ENCODE data around the gene HHIPL2.
"Not testable (repeated sequence)": the region's sequence is repeated elsewhere in the genome, so short reads cannot be mapped to it uniquely, and the experiment has no call there.

Gene HHIPL2

DNA sequence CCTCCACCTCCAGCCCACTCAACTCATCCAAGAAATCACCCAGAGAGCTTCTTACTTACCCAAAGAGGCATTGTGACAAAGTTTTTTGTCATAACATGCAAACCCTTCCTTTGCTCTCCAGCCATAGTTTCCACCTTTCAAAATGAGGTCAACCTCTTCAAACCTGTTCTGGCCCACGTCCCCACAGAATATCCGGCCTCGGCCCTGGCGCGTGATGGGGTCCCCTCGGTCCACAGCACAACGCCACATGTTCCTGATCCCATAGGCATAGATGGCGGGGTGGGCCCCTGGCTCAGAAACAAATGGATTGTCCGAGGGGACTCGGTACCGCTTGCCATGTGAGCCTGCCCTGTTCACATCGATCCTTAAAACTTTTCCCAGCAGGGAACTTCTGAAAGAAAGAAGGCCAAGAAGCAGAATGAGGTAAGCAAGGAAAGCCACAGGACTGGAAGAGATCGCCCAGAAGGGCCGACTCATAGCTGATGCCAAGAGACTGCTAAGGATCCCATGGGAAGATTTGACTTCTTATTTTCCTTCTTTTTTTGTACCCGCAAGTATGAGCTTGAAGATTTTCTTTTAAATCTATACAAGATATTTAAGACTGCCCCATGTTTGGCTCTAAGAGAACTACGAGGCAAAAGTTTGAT lies 7.8 kb downstream of the HHIPL2 start:
- DNase-seq (ENCODE audit: low read depth): no peak

DNA sequence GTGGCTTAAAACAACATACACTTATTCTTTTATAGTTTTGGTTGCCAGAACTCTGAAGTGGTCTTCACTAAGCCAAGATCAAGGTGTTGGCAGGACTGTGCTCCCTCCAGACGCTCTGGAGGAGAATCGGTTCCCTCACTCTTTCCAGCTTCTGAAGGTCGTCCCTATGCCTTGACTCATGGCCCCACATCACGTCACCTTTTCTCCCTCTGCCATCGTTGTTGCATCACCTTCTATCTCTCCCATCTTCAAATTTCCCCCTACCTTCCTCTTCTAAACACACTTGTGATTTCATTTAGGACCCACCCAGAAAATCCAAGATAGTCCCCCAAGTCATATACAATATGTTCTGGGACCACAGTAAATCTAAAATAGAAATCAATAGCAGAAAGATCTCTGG lies 12.4 kb downstream of the HHIPL2 start:
- no peak for DNase-seq (ENCODE audit: low read depth)

DNA sequence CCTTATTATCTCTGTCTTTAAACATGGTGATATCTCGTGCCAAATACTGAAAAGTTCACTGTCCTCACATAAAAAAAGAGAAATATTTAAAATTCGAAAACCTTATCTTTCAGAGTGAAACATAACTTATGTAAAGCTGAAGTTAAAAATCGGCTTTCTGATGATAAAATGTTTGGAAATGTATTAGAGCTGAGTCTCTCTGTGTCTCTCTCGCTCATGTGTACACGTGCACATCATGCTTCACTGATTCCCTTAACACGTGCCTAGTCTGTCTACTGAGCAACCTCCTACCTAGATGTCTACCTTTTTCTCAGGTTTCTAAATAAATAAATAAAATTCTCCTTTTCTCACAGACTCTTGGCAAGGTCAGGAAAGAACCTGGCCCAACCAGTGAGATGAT lies 17.1 kb downstream of the HHIPL2 start:
- no peak for DNase-seq (ENCODE audit: low read depth)

DNA sequence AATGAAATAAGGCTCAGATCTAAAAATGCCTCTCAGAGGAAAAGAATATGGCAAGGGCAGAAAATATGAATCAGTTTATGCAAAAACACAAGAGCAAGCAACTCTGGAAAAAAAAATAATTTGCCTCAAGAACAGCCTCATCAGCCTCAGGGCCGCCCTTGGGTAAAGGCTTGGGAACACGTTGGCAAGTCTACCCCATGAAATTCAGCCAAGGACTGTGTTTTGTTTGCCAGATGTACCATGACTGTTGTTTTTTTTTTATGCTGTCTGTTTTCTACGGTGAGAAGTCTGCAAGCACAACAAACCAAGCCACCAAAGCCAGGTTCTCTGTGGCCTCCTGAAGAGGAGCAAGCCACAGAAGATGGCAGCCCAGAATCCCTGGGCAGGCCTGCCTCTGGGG lies 18.0 kb downstream of the HHIPL2 start:
- no peak for DNase-seq (ENCODE audit: low read depth)

DNA sequence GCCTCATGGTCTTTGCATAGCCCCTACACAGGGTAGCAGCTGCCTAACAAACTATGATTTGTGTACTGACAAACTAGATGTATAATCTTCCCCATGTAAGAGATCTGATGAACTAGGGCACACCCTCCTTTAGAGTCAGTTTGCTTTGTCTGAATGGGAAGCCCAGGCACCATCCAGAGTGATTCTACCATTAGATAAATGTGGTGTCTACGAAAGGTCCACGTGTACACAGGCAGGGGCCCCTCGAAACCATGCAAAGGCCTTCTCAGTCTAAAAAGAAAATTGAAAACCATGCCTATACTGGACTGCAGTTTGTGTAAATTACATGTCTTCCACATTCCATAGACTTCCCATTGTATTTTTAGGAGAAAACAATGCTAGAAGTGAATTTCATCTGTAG lies 18.7 kb downstream of the HHIPL2 start:
- DNase-seq (ENCODE audit: low read depth): no peak

DNA sequence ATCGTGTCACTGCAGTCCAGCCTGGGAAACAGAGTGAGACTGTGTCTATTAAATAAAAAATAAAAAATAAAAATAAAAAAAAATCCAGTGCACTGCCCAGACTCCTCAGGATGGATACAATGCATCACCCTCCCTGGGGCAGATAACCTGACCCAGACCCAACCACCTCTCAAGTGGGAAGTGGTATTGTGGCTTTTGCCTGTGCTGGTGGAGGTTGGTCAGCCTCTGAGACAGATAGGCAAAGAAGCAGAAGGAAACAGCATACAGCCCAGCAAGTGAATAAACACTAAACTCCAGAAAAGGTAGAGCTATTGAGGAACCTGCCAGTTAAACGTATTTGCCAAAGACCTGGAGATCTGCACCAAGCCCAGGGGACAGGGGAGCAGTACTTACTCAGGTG lies 22.0 kb downstream of the HHIPL2 start:
- no peak for DNase-seq (ENCODE audit: low read depth)

DNA sequence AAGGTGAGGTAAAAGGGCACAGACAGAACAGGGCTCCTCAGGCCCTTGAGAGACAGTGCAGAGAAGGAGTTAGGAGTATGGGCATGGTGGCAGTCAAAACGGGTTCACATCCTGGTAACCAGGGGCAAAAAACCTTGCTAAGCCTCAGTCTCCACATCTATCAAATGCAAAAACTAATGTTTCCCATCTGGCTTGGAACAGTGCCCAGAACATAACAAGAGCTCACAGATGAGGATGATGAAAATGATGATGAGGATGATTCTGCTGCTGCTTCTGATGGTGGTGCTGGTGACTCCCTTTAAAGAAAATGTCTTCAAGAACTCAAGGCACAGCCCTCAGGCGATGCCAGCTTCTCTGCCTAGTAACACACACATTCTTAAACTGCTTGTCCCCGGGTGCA lies 24.1 kb downstream of the HHIPL2 start:
- DNase-seq (ENCODE audit: low read depth): no peak

DNA sequence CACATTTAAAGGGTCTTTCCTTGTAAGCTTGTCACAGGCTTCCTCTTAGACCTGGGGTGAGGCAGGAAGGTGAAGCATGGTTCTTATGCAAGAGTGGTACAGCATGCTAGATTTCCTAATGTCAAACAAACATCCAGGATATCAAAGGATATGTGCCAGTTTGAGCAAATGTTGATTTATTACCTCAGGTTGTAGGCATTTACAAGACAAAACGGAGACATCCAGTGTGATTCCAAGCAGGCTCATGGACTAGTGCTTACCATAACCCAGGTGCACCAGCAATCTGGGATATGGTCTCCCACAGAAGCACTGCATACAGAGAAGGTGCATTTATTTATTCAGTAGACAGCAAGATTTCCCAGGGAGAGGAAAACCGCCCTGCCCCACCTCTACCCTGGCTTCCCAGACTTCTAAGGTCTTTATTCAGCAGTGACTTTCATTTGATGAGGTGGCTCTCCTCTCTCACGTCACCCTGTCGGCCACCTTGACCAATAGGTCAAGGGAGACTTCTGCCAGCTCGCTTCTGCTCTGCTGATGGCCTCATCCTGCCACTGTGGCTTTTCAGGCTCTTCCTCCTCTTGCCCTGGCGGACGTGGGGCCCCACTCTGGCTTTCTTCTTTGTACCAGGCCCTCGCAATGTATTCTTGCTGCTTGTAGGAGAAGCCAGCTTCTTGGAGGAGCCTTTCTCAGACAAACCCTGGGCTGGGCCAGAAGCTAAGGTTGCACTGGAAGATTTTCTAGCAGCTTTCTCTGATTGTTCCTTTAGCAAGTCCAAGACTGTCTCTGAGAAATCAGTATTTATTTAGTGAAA lies 25.6 kb downstream of the HHIPL2 start:
- no peak for DNase-seq (ENCODE audit: low read depth)

DNA sequence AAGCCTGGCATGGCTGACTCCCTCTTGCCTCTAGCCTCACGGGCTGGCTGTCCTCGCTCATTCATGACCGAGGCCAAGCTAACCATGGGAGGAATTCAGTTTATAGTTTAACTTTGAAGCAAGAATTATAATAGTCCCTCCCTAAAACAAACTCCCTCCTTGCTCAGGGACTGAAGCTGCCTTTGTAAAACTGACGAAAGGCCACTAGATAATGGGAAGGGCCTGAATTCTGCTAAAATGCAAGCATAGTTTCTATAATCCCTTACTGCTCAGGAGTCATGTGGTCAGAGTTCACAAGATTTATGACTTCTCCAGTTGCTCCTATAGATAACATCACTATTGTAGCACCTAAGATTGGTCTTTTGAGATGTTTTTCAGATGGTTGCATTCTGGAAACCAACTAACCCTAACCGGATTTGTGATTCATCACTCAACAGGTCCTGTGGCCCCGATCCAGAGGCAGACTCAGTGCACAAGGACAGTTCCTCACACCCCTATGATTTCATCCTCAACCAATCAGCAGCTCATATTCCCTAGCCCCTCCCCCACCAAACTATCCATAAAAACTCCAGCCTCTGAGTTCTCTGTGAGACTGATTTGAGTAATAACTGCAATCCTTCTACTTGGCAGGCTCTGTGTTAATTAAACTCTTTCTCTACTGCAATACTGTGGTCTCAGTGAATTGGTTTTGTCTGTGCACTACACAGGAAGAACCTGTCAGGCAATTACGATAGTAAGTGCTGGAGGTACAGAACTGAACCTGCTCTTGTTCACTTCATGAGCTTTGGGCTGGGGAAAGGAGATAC lies 26.4 kb downstream of the HHIPL2 start:
- no peak for DNase-seq (ENCODE audit: low read depth)

DNA sequence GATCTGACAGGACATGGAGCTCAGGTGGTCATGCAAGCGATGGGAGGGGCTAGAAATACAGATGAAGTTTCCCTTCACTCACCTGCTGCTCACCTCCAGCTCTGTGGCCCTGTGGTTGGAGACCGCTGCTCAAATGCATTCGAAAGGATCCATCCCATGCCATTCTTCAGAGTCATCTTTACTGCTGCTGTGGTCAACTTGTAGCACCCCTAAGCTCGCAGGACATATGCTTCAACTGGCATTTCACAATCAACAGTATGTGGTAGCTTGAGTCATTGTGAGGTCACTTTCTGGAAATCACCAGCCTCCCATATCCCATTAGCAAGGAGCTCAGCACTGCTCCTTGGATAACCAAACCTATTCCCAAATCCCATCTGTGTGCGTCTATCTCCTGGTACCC lies 58.4 kb downstream of the HHIPL2 start:
- DNase-seq (ENCODE audit: low read depth): not testable (repeated sequence)

DNA sequence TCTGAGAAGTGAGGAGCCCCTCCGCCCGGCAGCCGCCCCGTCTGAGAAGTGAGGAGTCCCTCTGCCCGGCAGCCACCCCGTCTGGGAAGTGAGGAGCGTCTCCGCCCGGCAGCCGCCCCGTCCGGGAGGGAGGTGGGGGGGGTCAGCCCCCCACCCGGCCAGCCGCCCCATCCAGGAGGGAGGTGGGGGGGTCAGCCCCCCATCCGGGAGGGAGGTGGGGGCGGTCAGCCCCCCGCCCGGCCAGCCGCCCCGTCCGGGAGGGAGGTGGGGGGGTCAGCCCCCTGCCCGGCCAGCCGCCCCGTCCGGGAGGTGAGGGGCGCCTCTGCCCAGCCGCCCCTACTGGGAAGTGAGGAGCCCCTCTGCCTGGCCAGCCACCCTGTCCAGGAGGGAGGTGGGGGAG lies 60.1 kb downstream of the HHIPL2 start:
- not testable (repeated sequence) for DNase-seq (ENCODE audit: low read depth)

DNA sequence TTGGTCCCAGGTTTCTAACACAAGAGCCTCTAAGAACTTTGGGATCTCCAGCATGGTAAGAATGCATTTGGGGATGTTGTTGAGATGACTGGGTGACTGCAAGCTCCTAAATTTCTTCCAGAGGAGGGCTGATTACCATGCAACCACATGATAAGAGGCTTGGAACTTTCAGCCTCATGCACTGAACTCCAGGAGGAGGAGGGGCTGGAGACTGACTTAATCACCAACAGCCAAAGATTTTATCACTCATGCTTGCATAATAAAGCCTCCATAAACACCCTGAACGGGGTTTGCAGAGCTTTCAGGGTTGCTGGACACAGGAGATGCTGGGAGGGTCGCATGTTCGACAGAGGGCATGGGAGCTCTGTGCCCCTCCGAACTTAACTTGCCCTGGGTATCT lies 63.9 kb downstream of the HHIPL2 start:
- not testable (repeated sequence) for DNase-seq (ENCODE audit: low read depth)

DNA sequence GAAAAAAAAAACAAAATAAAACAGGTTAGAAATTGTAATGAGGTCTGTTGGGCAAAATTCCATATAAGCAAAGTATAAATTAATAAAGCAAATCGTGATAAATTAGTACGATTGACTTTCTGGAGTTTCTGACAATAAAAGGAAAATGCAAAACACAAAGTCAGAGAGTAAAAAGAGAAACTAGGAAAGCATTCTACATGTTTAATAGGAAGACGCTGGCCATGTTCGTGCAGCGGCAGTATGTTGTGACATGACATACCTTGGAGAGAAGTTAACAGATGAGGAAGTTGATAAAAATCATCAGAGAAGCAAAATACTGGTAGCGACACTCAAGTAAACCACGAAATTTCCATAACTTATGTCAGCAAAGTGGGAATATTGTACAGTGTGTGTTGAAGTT lies 68.3 kb downstream of the HHIPL2 start:
- not testable (repeated sequence) for DNase-seq (ENCODE audit: low read depth)

DNA sequence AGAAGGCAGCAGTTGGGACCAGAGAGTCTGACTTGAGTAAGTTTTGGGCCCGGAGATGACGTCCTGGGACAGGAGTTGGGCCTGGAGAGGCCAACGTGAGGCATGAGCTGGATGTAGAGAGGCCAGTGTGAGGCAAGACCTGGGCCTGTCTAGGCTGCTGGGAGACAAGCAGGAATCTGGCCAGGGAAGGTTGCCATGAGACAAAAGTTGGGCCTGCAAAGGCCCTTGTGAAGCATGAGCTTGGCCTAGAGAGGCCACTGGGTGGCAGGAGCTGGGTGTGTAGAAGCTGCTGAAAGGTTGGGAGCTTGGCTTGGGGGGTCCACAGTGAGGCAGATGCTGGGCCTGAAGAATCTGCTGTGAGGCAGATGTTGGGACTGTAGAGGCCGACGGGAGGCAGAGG lies 71.5 kb downstream of the HHIPL2 start:
- DNase-seq (ENCODE audit: low read depth): not testable (repeated sequence)

DNA sequence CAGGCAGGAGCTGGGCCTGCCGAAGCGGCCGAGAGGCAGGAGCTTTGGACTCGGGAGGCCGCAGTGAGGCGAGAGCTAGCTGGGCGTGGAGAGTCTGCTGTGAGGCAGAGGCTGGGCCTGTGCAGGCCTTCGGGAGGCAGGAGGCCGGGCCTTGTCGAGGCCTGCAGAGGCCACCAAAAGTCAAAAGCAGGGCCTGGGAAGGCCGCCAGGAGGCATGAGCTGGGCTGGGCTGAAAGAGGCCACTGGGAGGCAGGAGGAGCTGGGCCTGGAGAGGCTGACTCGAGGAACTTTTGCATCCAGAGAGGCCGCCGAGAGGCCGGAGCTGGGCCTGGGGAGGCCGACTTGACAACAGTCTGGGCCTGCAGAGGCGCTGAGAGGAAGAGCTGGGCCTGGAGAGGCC lies 74.2 kb downstream of the HHIPL2 start:
- not testable (repeated sequence) for DNase-seq (ENCODE audit: low read depth)

DNA sequence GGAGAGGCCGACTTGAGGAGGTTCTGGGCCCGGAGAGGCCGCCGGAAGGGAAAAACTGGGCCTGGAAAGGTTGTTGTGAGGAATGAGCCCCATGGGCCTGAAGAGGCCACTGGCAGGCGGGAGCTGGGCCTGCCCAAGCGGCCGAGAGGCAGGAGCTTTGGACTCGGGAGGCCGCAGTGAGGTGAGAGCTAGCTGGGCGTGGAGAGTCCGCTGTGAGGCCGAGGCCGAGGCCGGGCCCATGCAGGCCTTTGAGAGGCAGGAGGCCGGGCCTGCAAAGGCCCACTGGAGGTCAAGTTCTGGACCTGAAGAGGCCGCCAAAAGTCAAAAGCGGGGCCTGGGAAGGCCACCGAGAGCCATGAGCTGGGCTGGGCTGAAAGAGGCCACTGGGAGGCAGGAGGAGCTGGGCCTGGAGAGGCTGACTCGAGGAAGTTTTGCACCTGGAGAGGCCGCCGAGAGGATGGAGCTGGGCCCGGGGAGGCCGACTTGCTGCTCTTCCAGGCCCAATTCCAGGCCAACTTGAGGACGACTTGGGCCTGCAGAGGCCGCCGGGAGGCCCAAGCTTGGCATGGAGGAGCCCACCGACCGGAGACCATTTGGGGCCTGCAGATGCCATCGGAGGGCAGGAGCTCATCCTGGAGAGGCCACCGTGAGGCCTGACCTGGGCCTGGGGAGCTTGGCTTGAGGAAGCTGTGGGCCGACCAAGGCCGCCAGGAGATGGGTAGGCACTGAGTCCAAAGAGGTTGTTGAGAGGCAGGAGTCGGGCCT lies 74.9 kb downstream of the HHIPL2 start:
- DNase-seq (ENCODE audit: low read depth): not testable (repeated sequence)
